ENCODE data around the gene GPS2.
"Not testable (repeated sequence)": the region's sequence is repeated elsewhere in the genome, so short reads cannot be mapped to it uniquely, and the experiment has no call there.

GPS2 gene

GRCh38 chr17:7314719-7315569 is at the start of gene GPS2:
TSS of gene GPS2 (minus strand) at chr17:7315360. CDS start at chr17:7315052, 308 bp downstream.
- DNase-seq = peak; percentile 83

- DNase-seq = no peak
Observed at GRCh38 chr17:7363311-7363710, 48.2 kb upstream of the GPS2 start.

GRCh38 chr17:7361906-7362305 is 46.7 kb upstream of the GPS2 start:
- DNase-seq = no peak

- no peak for DNase-seq
Observed at GRCh38 chr17:7357381-7357780, 42.2 kb upstream of the GPS2 start.

- DNase-seq = no peak
Observed at GRCh38 chr17:7356756-7357155, 41.6 kb upstream of the GPS2 start.

- no peak for DNase-seq
Observed at GRCh38 chr17:7356072-7356549, 41.0 kb upstream of the GPS2 start.

- DNase-seq = no peak
Observed at GRCh38 chr17:7355573-7355972, 40.4 kb upstream of the GPS2 start.

- no peak for DNase-seq
Observed at GRCh38 chr17:7355053-7355452, 39.9 kb upstream of the GPS2 start, which contains the start of gene TMEM95. TSS of gene TMEM95 (plus strand) at chr17:7355156. CDS start at chr17:7355205, 49 bp downstream.

- DNase-seq = no peak
Observed at GRCh38 chr17:7354262-7354843, 39.2 kb upstream of the GPS2 start.

GRCh38 chr17:7352910-7353635 is 37.9 kb upstream of the GPS2 start:
- DNase-seq = no peak

GRCh38 chr17:7352503-7352889 is 37.3 kb upstream of the GPS2 start:
- no peak for DNase-seq

- DNase-seq = peak; percentile 38
Observed at GRCh38 chr17:7351665-7352502, 36.7 kb upstream of the GPS2 start, which contains the start of gene KCTD11. TSS of gene KCTD11 (plus strand) at chr17:7352162.

GRCh38 chr17:7348478-7349242 is 33.5 kb upstream of the GPS2 start:
- no peak for DNase-seq

- no peak for DNase-seq
Observed at GRCh38 chr17:7347630-7348477, 32.7 kb upstream of the GPS2 start.

- no peak for DNase-seq
Observed at GRCh38 chr17:7346761-7347614, 31.8 kb upstream of the GPS2 start.

GRCh38 chr17:7343250-7343649 is 28.1 kb upstream of the GPS2 start:
- no peak for DNase-seq

- no peak for DNase-seq
Observed at GRCh38 chr17:7341842-7342241, 26.7 kb upstream of the GPS2 start.

- no peak for DNase-seq
Observed at GRCh38 chr17:7340179-7340578, 25.0 kb upstream of the GPS2 start.

- not testable (repeated sequence) for DNase-seq
Observed at GRCh38 chr17:7337600-7337999, 22.4 kb upstream of the GPS2 start.

All from NCI-H2171 treated with DMSO at 0.1 percent for 48 hours (cell line).